GM12878 (cell line): ENCODE data around the gene RNF13. TPM values are rescaled to one million over a fixed set of nuclear protein-coding genes. Genes with fewer than 3 reads are reported as not detected.

ENCODE experiments used
- ATAC-seq: fragments of 200-7000 bp; cut with Tn5 transposase; 3 replicates; pipeline ENCODE4 v1.9.1; 2020; ENCODE audit warnings: mild to moderate bottlenecking, moderate library complexity
- BruUV-seq: library from RNA; stranded (reverse); fragments of 400-500 nt; replicated peaks from 2 replicates; lab custom pipeline; 2021; lab: Mats Ljungman, UMichigan
- CTCF ChIA-PET: fragments of 300-600 bp; sonication (Branson Sonifier 250); formaldehyde crosslinking; extraction: SDS; loops from one replicate; lab custom pipeline; 2021; ENCODE audit warnings: inconsistent platforms; lab: Yijun Ruan, JAX
- POLR2A ChIA-PET: fragments of 350-600 bp; formaldehyde crosslinking; extraction: SDS; loops from one replicate; lab custom pipeline; 2021; ENCODE audit warnings: inconsistent platforms; lab: Charles Lee
- RAD21 ChIA-PET: fragments of 300-600 bp; sonication (Branson Sonifier 250); formaldehyde crosslinking; loops from one replicate; lab custom pipeline; 2023; ENCODE audit warnings: antibody characterized with exemption; ENCODE audit not compliant: unreplicated experiment; lab: Charles Lee
- SMC1A ChIA-PET: fragments of 300-600 bp; sonication (Branson Sonifier 250); formaldehyde crosslinking; loops from one replicate; lab custom pipeline; 2023; ENCODE audit not compliant: unreplicated experiment, uncharacterized antibody; lab: Charles Lee
- DNase-seq: peaks from one replicate; pipeline ENCODE4 v3.0.0-alpha.2; 2011; ENCODE audit warnings: low read depth, low spot score
- FAIRE-seq: peaks from 3 replicates; lab custom pipeline; 2011; peaks lifted over from hg19 to GRCh38; lab: Jason Lieb, UNC
- H2AFZ ChIP-seq: 2 replicates; pipeline ENCODE4 v1.6.0; 2011; ENCODE audit warnings: low read depth, low read length, control low read depth; ENCODE audit not compliant: control insufficient read depth
- H3K27ac ChIP-seq: 2 replicates; pipeline ENCODE4 v1.5.1; 2011; ENCODE audit warnings: control low read depth; ENCODE audit not compliant: control insufficient read depth, insufficient read depth
- H3K27me3 ChIP-seq, 2 experiments: replicated peaks in 1 of 2; 2 replicates each; pipeline versions ENCODE4 v1.6.0 to v1.6.1; 2011; ENCODE audit warnings: low read length in 1 of 2; ENCODE audit not compliant: control insufficient read depth in 2 of 2, insufficient read depth in 2 of 2
- H3K36me3 ChIP-seq, 2 experiments: 2 replicates each; pipeline ENCODE4 v1.5.1; 2011; ENCODE audit warnings: low read length in 1 of 2; ENCODE audit not compliant: control insufficient read depth in 2 of 2, insufficient read depth in 2 of 2
- H3K4me1 ChIP-seq: 2 replicates; pipeline ENCODE4 v1.6.1; 2011; ENCODE audit warnings: mild to moderate bottlenecking, low read length, moderate library complexity, mixed read lengths; ENCODE audit not compliant: control insufficient read depth, insufficient read depth
- H3K4me2 ChIP-seq: 2 replicates; pipeline ENCODE4 v1.6.0; 2011; ENCODE audit warnings: control low read depth; ENCODE audit not compliant: control insufficient read depth, insufficient read depth
- H3K4me3 ChIP-seq: fragments of 200-600 bp; sonication (generic); 2 replicates; pipeline ENCODE4 v1.5.1; 2016
- H3K79me2 ChIP-seq: 2 replicates; pipeline ENCODE4 v1.6.0; 2011; ENCODE audit warnings: low read length; ENCODE audit not compliant: control insufficient read depth, insufficient read depth
- H3K9ac ChIP-seq: 2 replicates; pipeline ENCODE4 v1.8.0; 2011; ENCODE audit warnings: low read length, control low read depth, mixed read lengths; ENCODE audit not compliant: control insufficient read depth, insufficient read depth
- H3K9me3 ChIP-seq: replicated peaks from 3 replicates; pipeline ENCODE4 v1.5.1; 2011; ENCODE audit warnings: mild to moderate bottlenecking, low read length; ENCODE audit not compliant: control insufficient read depth, insufficient read depth
- H4K20me1 ChIP-seq: 2 replicates; pipeline ENCODE4 v1.6.0; 2011; ENCODE audit not compliant: control insufficient read depth, insufficient read depth
- LARP7 ChIP-seq: fragments of 450-650 bp; IDR thresholded peaks from 2 replicates; pipeline ENCODE4 v1.6.1; 2017; ENCODE audit warnings: mild to moderate bottlenecking
- NFYB ChIP-seq: IDR thresholded peaks from 2 replicates; pipeline ENCODE4 v1.6.1; 2011; ENCODE audit warnings: low read depth, mild to moderate bottlenecking, low read length, improper control_type of control experiment, moderate library complexity; ENCODE audit not compliant: insufficient read depth
- POU2F2 ChIP-seq: IDR thresholded peaks from 3 replicates; pipeline ENCODE4 v1.6.1; 2011; ENCODE audit warnings: low read depth, mild to moderate bottlenecking, low read length, borderline replicate concordance
- RCOR1 ChIP-seq: conservative IDR thresholded peaks from 2 replicates; pipeline ENCODE4 v1.6.1; 2012; ENCODE audit warnings: low read depth, low read length, improper control_type of control experiment
- YY1 ChIP-seq: IDR thresholded peaks from 2 replicates; pipeline ENCODE4 v1.6.1; 2011; ENCODE audit warnings: low read depth, mild to moderate bottlenecking, low read length
- WGBS: methylation state at CpG from one replicate; pipeline ENCODE4 v1.1.6; 2016; ENCODE audit warnings: low lambda C conversion rate; ENCODE audit not compliant: insufficient replicate concordance, insufficient coverage; ENCODE audit errors: missing lambda C conversion rate; 5-methylcytosine and 5-hydroxymethylcytosine counted together
- in situ Hi-C: fragments of 300-500 bp; cut with MboI; formaldehyde crosslinking; loops from 9 replicates; pipeline ENCODE4 v1.14.3; 2018; ENCODE audit warnings: mixed read lengths
- intact Hi-C: fragments of 100-400 bp; cut with micrococcal nuclease; formaldehyde crosslinking; loops from one replicate; pipeline ENCODE4 v1.14.2; 2022; ENCODE audit not compliant: unreplicated experiment
- polyA plus RNA-seq, 11 experiments: library from polyadenylated mRNA; depleted of rRNA in 4 of 11; unstranded in 6 of 11; stranded (reverse) in 5 of 11; fragments of >200 nt; fragmentation: Nextera tagmentation in 4 of 11; fragmentation: Illumina TruSeq in 1 of 11; extraction: Ambion mirVana in 4 of 11; extraction: Trizol in 1 of 11; gene quantifications; 1 replicate in 1 of 11; 2 replicates in 10 of 11; pipeline versions ENCODE4 v1.2.1 to v1.2.3, GENCODE V29; 2011 to 2016; ENCODE audit warnings: inconsistent platforms in 2 of 11, missing spikeins in 2 of 11, low read depth in 1 of 11
- total RNA-seq, 4 experiments: library from RNA; depleted of rRNA in 3 of 4; stranded (reverse); fragments of >200 nt in 3 of 4; fragmentation: Illumina TruSeq in 1 of 4; extraction: Trizol in 1 of 4; gene quantifications; 2 replicates each; pipeline versions ENCODE4 v1.2.1 to v1.2.3, GENCODE V29; 2013 to 2021
- TF ChIP-seq, protein P1 (sequence below): IDR thresholded peaks from 2 replicates; pipeline ENCODE4 v1.6.1; 2012; ENCODE audit warnings: low read length, inconsistent platforms

RNF13 gene
- total and polyA plus RNA-seq, 10 of the 15 experiments (the other 5 are each of a cell fraction or from before 2014, with no cell fraction given) = 18.9 to 73.4 (median 36.7) TPM

DNA sequence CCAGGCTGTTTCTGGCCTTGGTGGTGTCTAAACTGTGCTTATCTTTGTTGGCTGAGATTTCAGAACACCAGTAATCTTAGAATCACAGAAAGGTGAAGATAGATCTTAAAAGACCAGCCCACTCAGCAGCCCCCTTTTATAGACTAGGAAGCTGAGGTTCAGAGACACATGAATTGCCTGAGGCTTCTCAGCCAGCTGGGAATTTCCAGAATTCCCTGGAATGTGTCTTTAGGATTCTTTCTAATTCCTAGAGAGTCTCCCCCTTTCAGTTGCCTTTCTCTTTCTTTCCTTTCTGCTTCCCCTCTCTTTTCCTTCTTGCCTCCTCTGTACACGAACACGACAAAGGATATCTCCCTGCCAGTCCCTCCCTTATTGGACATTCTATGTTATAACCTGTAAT is 40.2 kb upstream of the RNF13 start:
- in situ Hi-C loops (loop anchor here (5.0 kb wide), 1 partner anchor 266 kb away; no protein-coding TSS in a partner anchor), intact Hi-C loops (no loop called here)
- H3K79me2 ChIP-seq = no peaks in the 10 kb centered on the region
- no peaks in the 10 kb centered on the region for H3K9me3 ChIP-seq
- H3K4me3 ChIP-seq = no peak overlapping the region
- ChIA-PET SMC1A (interaction anchor here (1.4 to 7.0 kb wide), 6 partner anchors 9 to 282 kb away, joined by 3 to 86 read pairs (median 12); partner anchors contain the start of gene COMMD2), RAD21 (interaction anchor here (1.3 to 5.1 kb wide), 4 partner anchors 205 to 263 kb away, joined by 8 to 37 read pairs (median 19); no protein-coding TSS in a partner anchor), CTCF (interaction anchor here (0.6 to 15.4 kb wide), 20 partner anchors 10 to 448 kb away, joined by 3 to 222 read pairs (median 6); no protein-coding TSS in a partner anchor), POLR2A (no interaction called here)
- no peak overlapping the region for H3K4me2 ChIP-seq
- H3K27ac ChIP-seq = no peak overlapping the region
- no TSS peak for BruUV-seq
- H2AFZ ChIP-seq = no peak overlapping the region
- 84% methylated on average over 2 of the region's 2 CpGs for WGBS
- TF ChIP-seq, protein P1, sequence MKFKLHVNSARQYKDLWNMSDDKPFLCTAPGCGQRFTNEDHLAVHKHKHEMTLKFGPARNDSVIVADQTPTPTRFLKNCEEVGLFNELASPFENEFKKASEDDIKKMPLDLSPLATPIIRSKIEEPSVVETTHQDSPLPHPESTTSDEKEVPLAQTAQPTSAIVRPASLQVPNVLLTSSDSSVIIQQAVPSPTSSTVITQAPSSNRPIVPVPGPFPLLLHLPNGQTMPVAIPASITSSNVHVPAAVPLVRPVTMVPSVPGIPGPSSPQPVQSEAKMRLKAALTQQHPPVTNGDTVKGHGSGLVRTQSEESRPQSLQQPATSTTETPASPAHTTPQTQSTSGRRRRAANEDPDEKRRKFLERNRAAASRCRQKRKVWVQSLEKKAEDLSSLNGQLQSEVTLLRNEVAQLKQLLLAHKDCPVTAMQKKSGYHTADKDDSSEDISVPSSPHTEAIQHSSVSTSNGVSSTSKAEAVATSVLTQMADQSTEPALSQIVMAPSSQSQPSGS = no peak
- no peak for TF ChIP-seq RCOR1
- TF ChIP-seq NFYB = no peak
- TF ChIP-seq LARP7 = no peak
- TF ChIP-seq YY1 = no peak
- TF ChIP-seq POU2F2 = no peak
- no peak for DNase-seq
- ATAC-seq = no peak
- no peak overlapping the region for H3K9ac ChIP-seq
- H3K4me1 ChIP-seq = no peaks in the 10 kb centered on the region
- H3K27me3 ChIP-seq = no peaks in the 10 kb centered on the region; a peak in 2 of 4 replicates
- no peak for FAIRE-seq
- no peaks in the 10 kb centered on the region for H3K36me3 ChIP-seq
- H4K20me1 ChIP-seq = no peaks in the 10 kb centered on the region
